GM19035 (cell line): ENCODE measurements around the gene KRT32.

Source experiments
- ATAC-seq: cut with Tn5 transposase; IDR thresholded peaks from one replicate; pipeline ENCODE4 v1.9.1; 2021; ENCODE audit not compliant: unreplicated experiment

KRT32 gene

GRCh38 chr17:41464682-41465081, 2.5 kb downstream of the KRT32 start:
- no peak for ATAC-seq

DNA sequence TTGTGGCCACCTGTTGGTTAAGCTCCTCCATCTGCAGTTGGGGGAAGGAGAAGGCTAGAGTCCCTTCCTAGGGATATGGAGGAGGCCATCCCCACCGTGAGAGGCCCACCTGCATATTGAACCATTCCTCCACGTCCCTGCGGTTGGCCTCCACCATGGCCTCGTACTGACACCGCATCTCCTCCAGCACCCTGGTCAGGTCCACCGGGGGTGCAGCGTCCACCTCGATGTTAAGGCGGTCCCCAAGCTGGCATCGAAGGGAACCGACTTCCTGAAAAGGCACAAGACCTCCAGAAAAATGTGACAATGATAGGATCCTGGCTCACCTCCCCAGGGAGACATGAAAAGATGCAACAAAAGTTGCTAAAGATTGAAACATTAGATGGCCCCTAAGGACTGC, 3.0 kb downstream of the KRT32 start:
- ATAC-seq = no peak

GRCh38 chr17:41463746-41464145, 3.4 kb downstream of the KRT32 start:
- no peak for ATAC-seq

DNA sequence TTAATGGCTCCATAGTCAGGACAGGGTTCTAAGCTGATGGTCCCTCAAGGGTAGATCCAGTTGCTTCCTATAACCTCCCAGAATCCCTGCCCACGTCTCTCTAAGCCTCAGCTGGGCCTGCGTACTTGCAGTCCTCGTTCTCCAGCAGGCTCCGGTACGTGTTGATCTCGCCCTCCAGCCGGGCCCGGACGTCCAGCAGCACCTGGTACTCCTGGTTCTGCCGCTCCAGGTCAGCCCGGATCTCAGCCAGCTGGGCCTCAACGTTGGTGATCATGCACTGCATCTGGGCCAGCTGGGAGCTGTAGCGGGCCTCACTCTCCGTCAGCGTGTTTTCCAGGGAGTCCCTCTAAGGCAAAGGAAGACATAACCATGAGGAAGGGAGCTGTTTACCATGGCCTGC, 4.5 kb downstream of the KRT32 start:
- no peak for ATAC-seq

DNA sequence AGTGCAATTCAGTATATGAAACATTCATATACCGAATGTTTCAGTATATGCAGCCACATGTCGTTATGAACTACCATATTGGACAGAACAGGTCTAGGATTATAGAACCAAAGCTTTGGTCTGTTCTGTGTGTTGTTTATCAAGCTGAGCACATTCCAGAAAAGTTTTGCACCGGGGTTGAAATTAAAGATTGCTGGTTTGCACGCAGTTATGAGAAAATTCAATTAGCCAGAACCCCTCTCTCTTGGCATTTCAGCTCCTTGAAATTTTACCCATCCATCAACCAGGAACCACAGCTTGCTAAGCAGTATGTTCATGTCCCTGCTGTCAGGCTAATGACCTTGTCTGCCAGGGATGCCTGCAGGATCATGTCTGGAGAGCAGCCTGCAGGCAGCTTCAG, 9.5 kb downstream of the KRT32 start:
- ATAC-seq = no peak

- ATAC-seq = no peak
These were observed 11.0 kb downstream of the KRT32 start for GRCh38 chr17:41456204-41456603.

DNA sequence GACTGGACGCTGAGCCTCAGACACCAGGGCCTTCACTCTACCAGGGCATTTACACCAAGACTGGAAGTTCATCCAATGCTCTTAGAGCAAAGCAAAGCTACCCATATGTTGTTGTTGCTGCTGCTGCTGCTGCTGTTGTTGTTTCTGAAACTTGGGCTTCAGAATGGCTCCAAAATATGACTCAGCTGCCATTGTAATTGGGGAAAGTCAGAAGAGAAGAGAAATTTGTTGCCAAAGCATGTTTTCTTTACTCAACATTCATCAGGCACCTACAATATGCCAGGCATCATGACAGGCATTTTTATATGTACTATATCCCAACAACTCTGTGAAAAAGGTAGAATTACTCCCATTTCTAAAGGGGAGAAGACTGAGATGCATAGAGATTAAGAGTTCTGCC, 11.9 kb downstream of the KRT32 start:
- ATAC-seq = no peak

- ATAC-seq = no peak
These were observed 14.1 kb downstream of the KRT32 start for GRCh38 chr17:41453066-41453465.

GRCh38 chr17:41452281-41452680, 14.9 kb downstream of the KRT32 start:
- ATAC-seq = no peak

GRCh38 chr17:41451154-41451728, 15.9 kb downstream of the KRT32 start:
- ATAC-seq = no peak

- no peak for ATAC-seq
These were observed 18.2 kb downstream of the KRT32 start for GRCh38 chr17:41449008-41449407.

DNA sequence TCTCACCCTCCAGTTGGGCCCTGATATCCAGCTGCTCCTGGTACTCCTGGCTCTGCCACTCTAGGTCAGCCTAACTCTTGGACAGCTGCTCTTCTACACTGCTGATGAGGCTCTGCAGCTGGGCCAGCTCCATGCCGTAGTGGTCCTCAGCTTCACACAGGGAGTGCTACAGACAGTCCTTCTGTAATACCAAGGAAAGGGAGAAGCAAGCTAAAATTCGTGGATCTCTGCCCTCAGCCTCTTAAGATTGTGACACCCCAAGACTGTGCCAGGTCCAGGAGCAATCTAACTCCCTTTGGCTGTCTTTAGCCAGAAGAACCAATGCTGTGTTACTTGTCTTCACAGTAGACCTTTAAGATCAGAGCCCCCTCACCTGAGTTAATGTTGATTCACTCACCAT, 18.7 kb downstream of the KRT32 start:
- ATAC-seq = no peak

DNA sequence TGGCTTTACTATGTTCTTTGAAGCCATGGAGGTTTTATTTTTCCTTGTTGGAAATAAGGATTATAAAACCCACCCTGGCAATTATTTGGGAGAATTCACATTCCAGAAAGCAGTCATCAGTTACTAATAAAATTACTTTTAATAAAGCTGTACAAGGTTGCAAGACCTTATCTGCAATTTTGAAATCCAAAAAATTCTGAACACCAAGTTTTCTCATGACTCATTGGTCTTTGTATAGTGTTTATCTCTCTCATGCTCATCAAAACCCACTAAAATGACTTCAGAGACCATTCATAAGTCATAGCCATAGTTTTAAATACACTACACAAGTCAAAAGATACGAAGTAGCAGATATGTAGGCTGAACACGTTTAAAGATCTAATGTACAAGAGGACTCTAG, 20.4 kb downstream of the KRT32 start:
- no peak for ATAC-seq

DNA sequence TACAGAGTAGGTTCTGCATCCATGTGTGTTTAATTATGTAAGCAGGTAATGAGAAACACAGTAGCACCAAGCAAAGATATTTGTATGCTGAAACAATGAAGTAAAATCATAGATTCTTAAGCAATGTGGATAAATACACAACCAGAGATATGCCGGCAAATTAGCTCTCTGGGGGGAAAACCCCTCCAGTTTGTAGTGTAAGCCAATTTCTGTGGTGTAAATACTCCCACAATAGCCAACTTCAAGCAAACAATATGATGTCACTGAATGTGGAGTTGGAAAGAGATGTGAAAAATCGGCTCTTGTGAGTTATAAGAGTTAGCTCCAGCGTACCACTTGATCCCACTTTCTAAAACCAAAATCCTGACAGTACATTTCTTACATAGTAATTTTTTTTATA, 22.5 kb downstream of the KRT32 start:
- ATAC-seq = no peak

GRCh38 chr17:41444186-41444585, 23.0 kb downstream of the KRT32 start:
- no peak for ATAC-seq

DNA sequence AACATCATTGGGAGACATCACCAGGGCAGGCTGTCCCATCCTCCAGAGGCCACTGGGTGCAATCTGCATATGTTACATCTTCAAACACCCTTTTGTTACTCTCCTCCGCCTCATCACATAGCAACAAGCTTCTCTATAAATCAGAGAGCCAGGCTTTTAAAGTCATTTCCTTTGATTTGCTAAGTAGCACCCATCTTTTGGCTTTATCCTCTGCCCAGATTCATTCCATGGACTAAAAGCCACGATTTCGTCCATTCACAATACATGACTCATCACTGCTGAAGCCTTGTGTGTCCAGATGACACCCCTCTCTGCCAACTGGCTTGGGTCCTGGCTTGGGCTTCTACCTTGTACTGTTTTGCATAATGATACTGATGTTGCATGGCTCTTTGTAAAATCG, 24.4 kb downstream of the KRT32 start:
- ATAC-seq = no peak

DNA sequence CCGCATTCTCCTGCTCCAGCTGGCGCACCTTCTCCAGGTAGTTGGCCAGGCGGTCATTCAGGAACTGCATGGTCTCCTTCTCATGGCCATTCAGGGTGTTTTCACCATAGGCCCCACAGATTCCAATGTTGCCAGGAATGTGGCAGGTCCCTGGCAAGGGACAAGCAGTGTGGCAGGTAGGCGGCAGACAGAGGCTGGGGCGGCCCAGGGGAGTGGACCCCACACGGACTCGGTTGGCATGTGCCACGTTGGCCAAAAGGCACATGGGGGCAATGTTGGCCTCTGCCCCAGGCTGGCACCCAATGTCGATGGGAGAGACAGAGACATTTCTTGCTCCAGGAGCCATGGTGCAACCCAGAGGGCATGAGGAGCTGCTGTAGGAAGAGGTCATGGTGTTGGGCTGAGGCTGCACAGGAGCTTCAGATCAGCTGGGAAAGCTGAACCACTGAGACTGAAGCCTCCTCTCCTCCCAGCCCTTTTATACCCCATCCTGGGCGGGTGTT, 26.6 kb downstream of the KRT32 start, which contains the start of gene KRT38:
Gene KRT38 (minus strand): TSS at position 453 of the 503 bp plus-strand sequence. CDS start 62 bp downstream, at position 391.
- ATAC-seq = no peak

GRCh38 chr17:41439375-41439774, 27.8 kb downstream of the KRT32 start:
- ATAC-seq = no peak

DNA sequence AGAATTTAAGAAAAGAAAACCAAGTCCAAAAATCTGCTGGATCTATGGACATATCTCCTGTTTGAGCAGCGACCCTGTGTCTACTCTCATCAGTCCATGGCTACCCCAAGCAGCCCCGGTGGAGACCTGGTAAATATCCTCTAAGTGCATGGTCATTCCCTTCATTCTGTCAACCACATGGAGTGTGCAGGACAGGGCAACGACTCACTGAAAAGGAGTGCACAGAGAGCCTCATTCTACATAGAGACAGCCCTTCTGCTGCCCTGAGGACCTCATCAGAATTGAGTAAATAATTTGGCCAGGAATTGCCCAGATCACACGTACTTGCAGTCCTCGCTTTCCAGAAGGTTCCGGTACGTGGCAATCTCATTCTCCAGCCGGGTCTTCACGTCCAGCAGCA, 29.4 kb downstream of the KRT32 start:
- ATAC-seq = no peak

DNA sequence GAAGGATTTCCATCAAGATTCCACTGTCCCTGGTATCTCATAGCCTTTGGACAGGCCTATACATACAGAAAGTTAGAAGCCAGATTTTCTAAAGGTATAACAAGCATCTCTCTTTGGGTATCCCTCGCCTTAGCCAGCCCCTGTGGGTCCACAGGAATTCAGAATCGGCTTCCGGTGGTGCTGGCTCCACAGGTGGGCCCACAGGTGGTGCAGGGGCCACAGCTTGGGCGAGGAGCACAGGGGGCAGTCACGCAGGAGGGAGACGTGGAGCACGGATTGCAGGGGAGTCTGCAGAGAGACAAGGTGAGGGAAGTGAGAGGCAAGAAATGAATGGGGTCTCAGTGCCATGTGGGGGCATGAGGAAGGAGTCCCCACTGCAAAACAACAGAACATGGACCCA, 29.9 kb downstream of the KRT32 start:
- no peak for ATAC-seq

DNA sequence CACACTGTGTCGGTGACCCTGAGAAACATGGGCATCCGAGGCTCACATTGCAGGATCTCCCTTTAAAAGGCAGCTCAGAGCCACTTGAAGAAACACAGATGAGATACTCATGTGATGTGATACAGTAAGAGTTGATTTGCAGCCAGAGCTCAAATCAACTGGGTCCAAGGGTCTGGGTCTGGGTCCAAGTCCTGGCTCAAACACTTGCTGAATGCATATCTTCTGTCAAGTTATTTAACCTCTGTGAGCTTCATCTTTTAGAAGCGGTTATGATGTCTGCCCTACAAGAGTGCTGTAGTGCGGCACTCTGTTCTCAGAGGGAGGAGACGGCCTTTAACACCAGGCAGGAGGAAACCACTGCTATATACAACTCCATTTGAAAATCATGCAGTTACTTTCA, 32.8 kb downstream of the KRT32 start:
- no peak for ATAC-seq

DNA sequence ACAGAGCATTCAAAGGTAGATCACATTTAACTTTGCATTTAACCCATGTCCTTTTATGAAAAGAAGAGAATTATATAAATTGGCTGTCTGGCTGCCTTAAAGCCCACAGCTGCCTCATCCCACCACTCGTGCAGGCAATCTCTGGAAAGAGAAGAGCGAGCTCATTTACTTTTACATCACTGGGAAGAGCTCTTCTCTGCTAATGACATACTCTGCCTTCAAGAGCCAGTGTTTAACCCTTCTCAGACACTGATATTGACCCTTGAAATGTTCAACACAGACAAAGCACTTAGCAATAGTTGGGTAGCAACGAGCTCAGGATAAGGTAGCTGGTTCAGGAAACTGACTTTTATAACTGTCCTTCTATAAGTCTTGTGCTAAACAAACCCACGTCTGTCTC, 33.2 kb downstream of the KRT32 start:
- no peak for ATAC-seq

DNA sequence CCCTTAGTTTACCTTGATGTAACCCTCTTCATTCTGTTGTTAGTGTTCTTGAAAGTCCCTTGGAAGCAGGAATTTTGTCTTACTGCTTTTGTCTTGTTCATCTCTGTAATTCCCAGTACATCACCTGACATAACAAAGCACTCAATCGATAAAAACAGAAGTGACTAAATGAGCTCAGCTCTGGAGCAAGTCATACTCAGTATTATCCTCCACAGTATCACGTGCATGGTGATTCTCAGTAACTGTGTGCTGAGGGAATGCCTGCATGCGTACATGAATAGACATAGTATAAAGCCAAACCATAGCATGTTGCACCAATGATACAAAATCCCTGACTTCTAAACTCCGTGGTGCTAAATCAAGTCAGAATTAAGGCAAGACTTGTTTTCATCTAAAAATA, 33.6 kb downstream of the KRT32 start:
- no peak for ATAC-seq
